ENCODE measurements around the gene SCGN.

The SCGN gene

DNA sequence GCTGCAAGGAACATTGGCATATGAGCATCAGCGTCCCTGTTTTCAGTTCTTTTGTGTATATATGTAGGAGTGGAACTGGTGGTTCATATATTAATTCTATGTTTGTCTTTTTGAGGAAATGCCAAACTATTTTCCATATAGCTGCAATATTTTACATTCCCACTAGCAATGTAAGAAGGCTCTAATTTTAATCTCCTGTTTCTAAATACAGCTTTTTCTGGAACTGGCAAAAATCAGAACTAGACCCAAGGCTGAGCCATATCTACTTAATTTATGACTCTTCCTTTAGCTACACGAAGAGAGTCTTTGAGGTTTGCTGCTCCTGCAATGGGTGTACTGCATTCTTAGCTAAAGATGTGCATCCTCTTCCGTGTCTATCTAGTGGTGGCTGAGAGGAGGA, 52.0 kb downstream of the SCGN start:
- H3F3A ChIP-seq (ENCODE audit: insufficient read depth, low read length) = no peaks in the 10 kb centered on the region
- H3K36me3 ChIP-seq (ENCODE audit: insufficient read depth, low read length) = no peaks in the 10 kb centered on the region
- no peaks in the 10 kb centered on the region for H3K4me1 ChIP-seq (ENCODE audit: insufficient read depth, low read length, severe bottlenecking)
- no peak overlapping the region for H3K4me2 ChIP-seq (ENCODE audit: low read length)
- no peak overlapping the region for H3K27ac ChIP-seq (ENCODE audit: low read depth, low read length, poor library complexity, severe bottlenecking)
- no peaks in the 10 kb centered on the region for H3K9me2 ChIP-seq (ENCODE audit: low read depth, low read length)
- no peak overlapping the region for H3K9ac ChIP-seq (ENCODE audit: low read length)
- H2AFZ ChIP-seq (ENCODE audit: low read length) = no peak overlapping the region
- no peaks in the 10 kb centered on the region for H4K20me1 ChIP-seq (ENCODE audit: insufficient read depth, low read length)
- no peaks in the 10 kb centered on the region for H3K27me3 ChIP-seq (ENCODE audit: insufficient read depth, low read length)
- H3K4me3 ChIP-seq (ENCODE audit: low read depth, low read length, poor library complexity, severe bottlenecking) = no peak overlapping the region
- no peaks in the 10 kb centered on the region for H3K79me2 ChIP-seq (ENCODE audit: insufficient read depth, low read length)
- no peaks in the 10 kb centered on the region; the same call in 1 of the 2 replicates for H3K9me3 ChIP-seq (ENCODE audit: low read length)
- TF ChIP-seq CTCF (IDR thresholded peaks at IDR 0.05; ENCODE audit: low read length) (no peak), EZH2 (IDR thresholded peaks at IDR 0.05; ENCODE audit: borderline replicate concordance, low read length) (no peak)

- H4K20me1 ChIP-seq (ENCODE audit: insufficient read depth, low read length) = no peaks in the 10 kb centered on the region
- H3K27ac ChIP-seq (ENCODE audit: low read depth, low read length, poor library complexity, severe bottlenecking) = no peak overlapping the region
- no peak overlapping the region for H2AFZ ChIP-seq (ENCODE audit: low read length)
- H3K27me3 ChIP-seq (ENCODE audit: insufficient read depth, low read length) = no peaks in the 10 kb centered on the region
- no peaks in the 10 kb centered on the region for H3K9me2 ChIP-seq (ENCODE audit: low read depth, low read length)
- H3K4me1 ChIP-seq (ENCODE audit: insufficient read depth, low read length, severe bottlenecking) = no peaks in the 10 kb centered on the region
- no peak overlapping the region for H3K4me3 ChIP-seq (ENCODE audit: low read depth, low read length, poor library complexity, severe bottlenecking)
- H3K9me3 ChIP-seq (ENCODE audit: low read length) = no peaks in the 10 kb centered on the region
- H3K9ac ChIP-seq (ENCODE audit: low read length) = no peak overlapping the region
- no peaks in the 10 kb centered on the region for H3K79me2 ChIP-seq (ENCODE audit: insufficient read depth, low read length)
- TF ChIP-seq EZH2 (IDR thresholded peaks at IDR 0.05; ENCODE audit: borderline replicate concordance, low read length) (no peak), CTCF (IDR thresholded peaks at IDR 0.05; ENCODE audit: low read length) (no peak)
- H3K36me3 ChIP-seq (ENCODE audit: insufficient read depth, low read length) = no peaks in the 10 kb centered on the region
- H3K4me2 ChIP-seq (ENCODE audit: low read length) = no peak overlapping the region
- no peaks in the 10 kb centered on the region for H3F3A ChIP-seq (ENCODE audit: insufficient read depth, low read length)
Measured at GRCh38 chr6:25706314-25707014, 54.4 kb downstream of the SCGN start.

DNA sequence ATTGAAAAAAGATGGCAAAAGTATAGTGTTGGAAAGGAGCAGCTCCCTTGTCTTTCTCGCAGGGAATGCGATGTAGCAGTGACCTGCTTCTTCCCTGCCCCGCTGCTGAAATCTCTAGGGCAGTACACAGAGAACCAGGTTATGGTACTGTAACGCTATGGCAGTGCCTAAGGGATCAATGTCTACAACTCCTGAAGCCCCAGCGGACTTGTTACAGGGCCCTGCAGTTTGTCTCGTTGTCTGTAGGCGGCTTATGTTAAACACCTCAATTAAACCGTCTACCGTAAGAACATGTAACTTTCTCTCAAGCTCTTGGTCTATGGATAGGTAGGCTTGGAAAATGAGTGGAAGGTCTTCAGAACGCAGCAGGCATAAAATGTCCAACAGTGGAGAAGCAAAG, 57.7 kb downstream of the SCGN start:
- H3F3A ChIP-seq (ENCODE audit: insufficient read depth, low read length) = no peaks in the 10 kb centered on the region
- no peak overlapping the region for H3K27ac ChIP-seq (ENCODE audit: low read depth, low read length, poor library complexity, severe bottlenecking)
- no peak overlapping the region for H3K4me2 ChIP-seq (ENCODE audit: low read length)
- H3K4me1 ChIP-seq (ENCODE audit: insufficient read depth, low read length, severe bottlenecking) = no peaks in the 10 kb centered on the region
- no peaks in the 10 kb centered on the region for H4K20me1 ChIP-seq (ENCODE audit: insufficient read depth, low read length)
- H3K9me2 ChIP-seq (ENCODE audit: low read depth, low read length) = no peaks in the 10 kb centered on the region
- no peaks in the 10 kb centered on the region for H3K36me3 ChIP-seq (ENCODE audit: insufficient read depth, low read length)
- H3K27me3 ChIP-seq (ENCODE audit: insufficient read depth, low read length) = no peaks in the 10 kb centered on the region
- no peak overlapping the region for H2AFZ ChIP-seq (ENCODE audit: low read length)
- no peak overlapping the region for H3K9ac ChIP-seq (ENCODE audit: low read length)
- H3K9me3 ChIP-seq (ENCODE audit: low read length) = no peaks in the 10 kb centered on the region
- no peak for TF ChIP-seq CTCF (IDR thresholded peaks at IDR 0.05; ENCODE audit: low read length)
- no peak for TF ChIP-seq EZH2 (IDR thresholded peaks at IDR 0.05; ENCODE audit: borderline replicate concordance, low read length)
- no peaks in the 10 kb centered on the region for H3K79me2 ChIP-seq (ENCODE audit: insufficient read depth, low read length)
- H3K4me3 ChIP-seq (ENCODE audit: low read depth, low read length, poor library complexity, severe bottlenecking) = no peak overlapping the region

Measured in OCI-LY1 (cell line).